Measurements from ENCODE around the gene COL27A1. TPM values are rescaled to one million over a fixed set of nuclear protein-coding genes. Genes with fewer than 3 reads are reported as not detected.

Gene COL27A1
- polyA plus RNA-seq, 1 of the 3 experiments (the other 2 are of a cell fraction) = 8.7 TPM

DNA sequence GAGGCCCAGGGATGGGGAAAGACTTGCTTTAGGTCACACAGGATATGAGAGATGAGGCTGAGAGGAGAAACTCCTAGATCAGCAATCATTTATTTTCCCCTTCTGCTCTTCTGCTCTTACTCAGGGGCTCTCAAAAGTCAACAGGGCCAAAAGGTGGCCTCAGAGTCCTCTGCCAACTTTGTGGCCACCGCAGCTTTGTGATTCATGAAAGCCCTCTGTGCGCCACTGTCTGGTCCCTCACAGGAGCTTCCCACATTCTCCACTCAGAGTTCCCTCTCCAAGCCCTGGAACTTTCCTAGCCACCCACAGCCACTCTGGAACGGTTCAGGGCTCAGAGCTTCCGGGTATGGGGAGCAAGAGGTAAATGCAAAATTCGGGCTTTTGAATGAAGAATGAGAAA lies 82.4 kb downstream of the COL27A1 start:
- no peaks in the 10 kb centered on the region for H3K9me3 ChIP-seq
- no peaks in the 10 kb centered on the region for H3K27me3 ChIP-seq (ENCODE audit: insufficient read depth)
- no peak overlapping the region for H3K4me3 ChIP-seq (ENCODE audit: low read depth in 2 of 2, low read length in 1 of 2)
- H3K79me2 ChIP-seq (ENCODE audit: insufficient read depth) = no peaks in the 10 kb centered on the region
- CTCF ChIA-PET = interaction anchor here (1.7 to 10.5 kb wide), 11 partner anchors 10 to 500 kb away, joined by 6 to 137 read pairs (median 10); partner anchors contain the start of gene COL27A1
- H3K9ac ChIP-seq = no peak overlapping the region
- H2AFZ ChIP-seq (ENCODE audit: low read depth) = no peak overlapping the region
- no peak for DNase-seq
- H3K9me2 ChIP-seq = no peaks in the 10 kb centered on the region
- peaks cover 0 to 37% of the 10 kb centered on the region in 2 experiments; a peak in 2 of 4 replicates for H3K4me1 ChIP-seq (ENCODE audit: control insufficient read depth in 1 of 2, insufficient read depth in 2 of 2, low read depth in 1 of 2, low read length in 1 of 2)
- no peaks in the 10 kb centered on the region for H4K20me1 ChIP-seq (ENCODE audit: insufficient read depth)
- TF ChIP-seq GABPA (IDR thresholded peaks at IDR 0.05; ENCODE audit: low read depth) (no peak), TAF1 (IDR thresholded peaks at IDR 0.05; ENCODE audit: borderline replicate concordance, low read depth, low read length) (no peak), FOXJ3 (CRISPR knock-in tag; IDR thresholded peaks at IDR 0.05) (no peak), RXRA (IDR thresholded peaks at IDR 0.05; ENCODE audit: borderline replicate concordance, low read depth) (no peak), EP300 (IDR thresholded peaks at IDR 0.05; ENCODE audit: borderline replicate concordance in 1 of 2, low read depth in 1 of 2, low read length in 1 of 2) (no peak), RCOR1 (IDR thresholded peaks at IDR 0.05; ENCODE audit: low read length) (no peak), TCF12 (IDR thresholded peaks at IDR 0.05) (no peak), MXI1 (IDR thresholded peaks at IDR 0.05; ENCODE audit: low read depth, low read length) (no peak), EZH2phosphoT487 (IDR thresholded peaks at IDR 0.05; ENCODE audit: borderline replicate concordance, low read depth) (no peak), SMC3 (IDR thresholded peaks at IDR 0.05; ENCODE audit: low read depth, low read length) (no peak), FOXM1 (IDR thresholded peaks at IDR 0.05; ENCODE audit: low read depth) (no peak), RAD21 (IDR thresholded peaks at IDR 0.05; ENCODE audit: low read length) (no peak)
- TF ChIP-seq, protein P1, sequence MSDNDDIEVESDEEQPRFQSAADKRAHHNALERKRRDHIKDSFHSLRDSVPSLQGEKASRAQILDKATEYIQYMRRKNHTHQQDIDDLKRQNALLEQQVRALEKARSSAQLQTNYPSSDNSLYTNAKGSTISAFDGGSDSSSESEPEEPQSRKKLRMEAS (IDR thresholded peaks at IDR 0.05; ENCODE audit: low read depth) = no peak
- TF ChIP-seq, protein P2, sequence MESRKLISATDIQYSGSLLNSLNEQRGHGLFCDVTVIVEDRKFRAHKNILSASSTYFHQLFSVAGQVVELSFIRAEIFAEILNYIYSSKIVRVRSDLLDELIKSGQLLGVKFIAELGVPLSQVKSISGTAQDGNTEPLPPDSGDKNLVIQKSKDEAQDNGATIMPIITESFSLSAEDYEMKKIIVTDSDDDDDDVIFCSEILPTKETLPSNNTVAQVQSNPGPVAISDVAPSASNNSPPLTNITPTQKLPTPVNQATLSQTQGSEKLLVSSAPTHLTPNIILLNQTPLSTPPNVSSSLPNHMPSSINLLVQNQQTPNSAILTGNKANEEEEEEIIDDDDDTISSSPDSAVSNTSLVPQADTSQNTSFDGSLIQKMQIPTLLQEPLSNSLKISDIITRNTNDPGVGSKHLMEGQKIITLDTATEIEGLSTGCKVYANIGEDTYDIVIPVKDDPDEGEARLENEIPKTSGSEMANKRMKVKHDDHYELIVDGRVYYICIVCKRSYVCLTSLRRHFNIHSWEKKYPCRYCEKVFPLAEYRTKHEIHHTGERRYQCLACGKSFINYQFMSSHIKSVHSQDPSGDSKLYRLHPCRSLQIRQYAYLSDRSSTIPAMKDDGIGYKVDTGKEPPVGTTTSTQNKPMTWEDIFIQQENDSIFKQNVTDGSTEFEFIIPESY (IDR thresholded peaks at IDR 0.05; ENCODE audit: borderline replicate concordance, low read depth) = no peak
- TF ChIP-seq, protein P3, sequence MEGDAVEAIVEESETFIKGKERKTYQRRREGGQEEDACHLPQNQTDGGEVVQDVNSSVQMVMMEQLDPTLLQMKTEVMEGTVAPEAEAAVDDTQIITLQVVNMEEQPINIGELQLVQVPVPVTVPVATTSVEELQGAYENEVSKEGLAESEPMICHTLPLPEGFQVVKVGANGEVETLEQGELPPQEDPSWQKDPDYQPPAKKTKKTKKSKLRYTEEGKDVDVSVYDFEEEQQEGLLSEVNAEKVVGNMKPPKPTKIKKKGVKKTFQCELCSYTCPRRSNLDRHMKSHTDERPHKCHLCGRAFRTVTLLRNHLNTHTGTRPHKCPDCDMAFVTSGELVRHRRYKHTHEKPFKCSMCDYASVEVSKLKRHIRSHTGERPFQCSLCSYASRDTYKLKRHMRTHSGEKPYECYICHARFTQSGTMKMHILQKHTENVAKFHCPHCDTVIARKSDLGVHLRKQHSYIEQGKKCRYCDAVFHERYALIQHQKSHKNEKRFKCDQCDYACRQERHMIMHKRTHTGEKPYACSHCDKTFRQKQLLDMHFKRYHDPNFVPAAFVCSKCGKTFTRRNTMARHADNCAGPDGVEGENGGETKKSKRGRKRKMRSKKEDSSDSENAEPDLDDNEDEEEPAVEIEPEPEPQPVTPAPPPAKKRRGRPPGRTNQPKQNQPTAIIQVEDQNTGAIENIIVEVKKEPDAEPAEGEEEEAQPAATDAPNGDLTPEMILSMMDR (IDR thresholded peaks at IDR 0.05) = no peak
- no peaks in the 10 kb centered on the region for H3F3A ChIP-seq (replicated peaks; ENCODE audit: insufficient read depth)
- POLR2A ChIA-PET = interaction anchor here (0.9 kb wide), 1 partner anchor 24 kb away, joined by 3 read pairs; no protein-coding TSS in a partner anchor
- H3K27ac ChIP-seq (ENCODE audit: low read depth in 2 of 2, low read length in 1 of 2) = no peak overlapping the region
- WGBS (ENCODE audit: low lambda C conversion rate) = 89% methylated on average over 5 of the region's 5 CpGs
- peaks cover 0 to 2% of the 10 kb centered on the region in 2 experiments for H3K36me3 ChIP-seq (replicated peaks in 1 of 2; ENCODE audit: control insufficient read depth in 1 of 2, insufficient read depth in 2 of 2, low read length in 1 of 2)
- no peak overlapping the region for H3K4me2 ChIP-seq
